IMR-90 (cell line): ENCODE results near the gene ARID4B.

ENCODE experiments used
- CEBPB ChIP-seq: IDR thresholded peaks from 2 replicates; pipeline ENCODE4 v1.6.1; 2012; ENCODE audit warnings: low read depth, low read length, improper control_type of control experiment
- POLR2A ChIP-seq: IDR thresholded peaks from 2 replicates; pipeline ENCODE4 v1.6.1; 2012; ENCODE audit warnings: mild to moderate bottlenecking, low read depth, low read length
- RCOR1 ChIP-seq: IDR thresholded peaks from 2 replicates; pipeline ENCODE4 v1.6.1; 2012; ENCODE audit warnings: mild to moderate bottlenecking, low read length, improper control_type of control experiment; ENCODE audit not compliant: insufficient replicate concordance
- USF2 ChIP-seq: fragments of 150-350 bp; IDR thresholded peaks from 2 replicates; pipeline ENCODE4 v1.6.1; 2017; ENCODE audit warnings: mild to moderate bottlenecking, antibody characterized with exemption, low read length, low read depth
- TF ChIP-seq, protein P1 (sequence below): conservative IDR thresholded peaks from 2 replicates; pipeline ENCODE4 v1.5.1; 2012; ENCODE audit warnings: mild to moderate bottlenecking, low read depth, low read length, improper control_type of control experiment

DNA sequence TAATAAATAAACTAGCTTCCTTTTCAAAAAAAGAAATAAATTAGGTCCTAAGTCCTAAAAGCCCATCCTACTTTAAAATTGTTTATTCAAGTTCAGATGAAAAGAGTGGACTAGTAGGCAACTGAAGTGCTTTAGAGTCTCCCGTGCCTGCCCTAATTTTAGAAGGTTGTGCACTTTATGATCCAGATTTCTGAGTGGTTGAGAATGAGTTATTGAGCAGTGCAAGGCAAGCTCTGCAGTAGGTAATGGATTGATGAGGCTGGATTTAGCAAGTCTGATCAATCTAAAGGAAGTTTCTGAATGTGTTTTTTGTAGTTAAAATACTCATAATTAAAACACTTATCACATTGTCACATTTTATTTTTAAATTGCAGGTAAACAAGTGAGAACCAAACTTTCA lies 13.4 kb upstream of the ARID4B start:
- TF ChIP-seq, protein P1, sequence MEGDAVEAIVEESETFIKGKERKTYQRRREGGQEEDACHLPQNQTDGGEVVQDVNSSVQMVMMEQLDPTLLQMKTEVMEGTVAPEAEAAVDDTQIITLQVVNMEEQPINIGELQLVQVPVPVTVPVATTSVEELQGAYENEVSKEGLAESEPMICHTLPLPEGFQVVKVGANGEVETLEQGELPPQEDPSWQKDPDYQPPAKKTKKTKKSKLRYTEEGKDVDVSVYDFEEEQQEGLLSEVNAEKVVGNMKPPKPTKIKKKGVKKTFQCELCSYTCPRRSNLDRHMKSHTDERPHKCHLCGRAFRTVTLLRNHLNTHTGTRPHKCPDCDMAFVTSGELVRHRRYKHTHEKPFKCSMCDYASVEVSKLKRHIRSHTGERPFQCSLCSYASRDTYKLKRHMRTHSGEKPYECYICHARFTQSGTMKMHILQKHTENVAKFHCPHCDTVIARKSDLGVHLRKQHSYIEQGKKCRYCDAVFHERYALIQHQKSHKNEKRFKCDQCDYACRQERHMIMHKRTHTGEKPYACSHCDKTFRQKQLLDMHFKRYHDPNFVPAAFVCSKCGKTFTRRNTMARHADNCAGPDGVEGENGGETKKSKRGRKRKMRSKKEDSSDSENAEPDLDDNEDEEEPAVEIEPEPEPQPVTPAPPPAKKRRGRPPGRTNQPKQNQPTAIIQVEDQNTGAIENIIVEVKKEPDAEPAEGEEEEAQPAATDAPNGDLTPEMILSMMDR: no peak
- no peak for TF ChIP-seq CEBPB
- TF ChIP-seq POLR2A: no peak
- TF ChIP-seq RCOR1: no peak
- no peak for TF ChIP-seq USF2
